Cortex of kidney (tissue), 1 donor: ENCODE data around the gene DHRS1.

ENCODE experiments used
- DNase-seq: peaks from one replicate; lab custom pipeline; 2025; lab: John Stamatoyannopoulos, UW

The DHRS1 gene

DNA sequence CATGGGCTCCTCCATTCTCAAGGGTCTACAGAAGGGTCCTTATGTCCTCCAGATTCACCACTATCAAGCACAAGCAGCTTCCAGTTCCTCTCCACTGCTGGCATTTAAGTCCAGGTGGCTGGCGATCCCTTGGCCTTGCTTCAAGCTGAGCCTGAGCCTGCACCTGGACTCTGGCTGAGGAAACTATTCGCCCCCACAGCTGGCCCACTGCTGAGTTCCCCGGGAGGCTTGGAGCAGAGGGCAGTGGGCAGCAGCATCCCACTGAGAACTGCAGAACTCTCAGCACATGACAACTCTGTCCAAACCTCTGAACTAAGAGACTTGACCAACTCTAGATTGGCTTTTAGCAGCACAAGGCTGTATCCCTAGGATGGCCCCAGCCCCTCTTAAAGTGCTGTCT is 16.8 kb downstream of the DHRS1 start:
- DNase-seq = no peak

DNA sequence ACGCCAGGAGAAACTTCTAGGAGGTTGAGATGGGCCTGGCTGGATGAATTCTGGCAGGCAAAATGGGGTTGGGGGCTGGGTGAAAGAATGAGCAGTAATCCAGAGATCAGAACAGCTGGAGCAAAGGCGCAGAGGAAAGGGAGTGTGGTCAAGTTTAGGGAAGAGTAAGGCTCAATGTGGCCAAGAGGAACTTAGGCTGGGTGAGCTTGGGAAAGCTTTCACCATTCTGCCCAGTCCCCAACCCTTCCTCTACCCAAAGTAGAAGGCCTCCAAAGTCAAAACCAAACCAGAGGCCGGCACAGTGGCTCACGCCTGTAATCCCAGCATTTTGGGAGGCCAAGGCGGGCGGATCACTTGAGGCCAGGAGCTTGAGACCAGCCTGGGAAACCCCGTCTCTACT is 17.9 kb downstream of the DHRS1 start:
- DNase-seq = no peak

DNA sequence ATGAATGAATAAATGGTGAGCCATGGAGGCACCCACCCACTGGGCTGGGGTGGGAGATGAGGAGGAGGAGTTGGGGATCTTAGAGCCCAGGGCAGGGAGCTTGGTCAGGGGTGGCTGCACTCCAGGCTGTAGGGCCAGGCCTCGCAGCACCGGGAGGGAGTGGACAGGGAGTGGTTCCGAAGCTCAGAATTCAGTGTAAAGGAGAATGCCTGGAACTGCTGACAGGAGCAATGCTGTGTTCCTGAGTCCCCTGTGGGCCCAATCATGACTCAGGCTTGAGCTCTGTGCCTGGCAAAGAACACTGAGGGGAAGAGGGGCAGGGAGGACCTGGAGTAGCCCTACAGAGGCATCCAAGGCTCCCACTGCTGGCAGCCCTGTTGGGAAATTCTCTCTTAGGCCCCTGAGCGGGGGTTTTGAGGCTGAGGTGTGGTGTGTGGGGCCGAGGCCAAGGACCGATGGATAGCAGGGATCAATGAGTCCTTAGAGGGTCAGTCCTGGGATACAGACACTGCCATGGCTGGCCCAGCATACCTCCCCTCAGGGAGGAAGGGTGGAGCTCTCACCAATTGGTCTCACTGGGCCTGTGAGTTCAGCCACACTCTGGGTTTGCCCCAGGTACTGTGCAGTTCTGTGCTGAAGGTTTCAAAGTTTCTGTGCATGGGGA is 18.7 kb downstream of the DHRS1 start:
- DNase-seq = no peak

DNA sequence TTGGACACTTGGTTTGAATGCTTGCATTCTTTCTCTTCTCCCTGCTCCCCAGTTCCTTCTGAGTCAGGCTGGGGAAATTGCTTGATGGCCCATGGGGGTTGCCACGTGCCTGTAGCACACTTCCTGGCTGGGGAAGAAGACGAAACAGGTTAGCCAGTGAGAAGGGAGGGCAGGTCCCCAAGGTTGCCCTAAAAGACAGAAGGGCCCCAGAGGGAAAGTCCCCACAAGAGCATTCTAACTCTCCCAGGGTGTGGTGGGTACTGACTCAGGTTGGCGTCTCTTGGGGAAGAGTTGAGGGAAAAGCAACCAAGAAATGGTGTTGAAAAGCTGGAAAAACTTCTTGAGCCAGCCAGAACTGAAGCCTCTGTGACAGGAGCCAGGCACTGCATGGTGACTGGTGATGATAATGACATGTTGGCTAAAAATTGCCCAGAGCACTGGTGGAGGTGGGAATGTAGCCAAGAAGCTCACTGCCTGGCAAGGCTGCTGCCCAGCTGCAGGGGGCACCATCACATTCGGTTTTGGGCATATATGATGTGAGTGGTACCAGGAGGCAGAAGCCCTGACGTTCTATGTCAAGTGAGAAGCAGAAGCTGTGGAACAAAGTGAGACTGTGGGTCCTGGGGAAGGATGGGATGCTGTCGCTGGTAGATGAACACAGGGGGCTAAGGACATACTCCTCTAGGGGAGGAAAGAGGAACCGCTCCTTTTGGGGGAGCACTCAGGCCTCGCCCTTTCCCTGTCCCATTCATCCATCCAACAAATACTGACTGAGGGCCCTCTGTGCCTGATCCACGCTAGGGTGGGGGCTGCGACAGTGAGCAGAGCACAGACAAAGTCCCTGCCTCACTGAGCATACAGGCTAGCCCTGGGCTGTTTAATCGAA is 20.0 kb downstream of the DHRS1 start:
- no peak for DNase-seq

DNA sequence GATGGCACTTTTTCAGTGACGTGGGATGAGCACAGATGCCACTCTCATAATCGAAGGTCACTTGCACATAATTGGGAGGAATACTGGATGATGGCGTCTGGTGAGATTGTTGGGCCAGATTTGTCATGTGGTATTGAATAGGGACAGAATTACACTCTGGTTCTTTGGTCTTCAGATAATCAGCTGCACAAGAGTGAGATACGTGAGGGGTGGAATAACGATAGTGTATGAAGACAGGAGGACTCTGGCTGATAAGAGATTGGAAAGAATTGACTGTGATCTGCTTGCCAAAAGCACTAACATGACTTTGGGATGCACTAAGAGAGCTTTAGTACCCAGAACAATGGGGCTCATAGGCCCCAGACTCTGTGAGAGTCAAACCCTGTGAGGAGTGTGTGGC is 21.2 kb downstream of the DHRS1 start:
- DNase-seq = no peak

DNA sequence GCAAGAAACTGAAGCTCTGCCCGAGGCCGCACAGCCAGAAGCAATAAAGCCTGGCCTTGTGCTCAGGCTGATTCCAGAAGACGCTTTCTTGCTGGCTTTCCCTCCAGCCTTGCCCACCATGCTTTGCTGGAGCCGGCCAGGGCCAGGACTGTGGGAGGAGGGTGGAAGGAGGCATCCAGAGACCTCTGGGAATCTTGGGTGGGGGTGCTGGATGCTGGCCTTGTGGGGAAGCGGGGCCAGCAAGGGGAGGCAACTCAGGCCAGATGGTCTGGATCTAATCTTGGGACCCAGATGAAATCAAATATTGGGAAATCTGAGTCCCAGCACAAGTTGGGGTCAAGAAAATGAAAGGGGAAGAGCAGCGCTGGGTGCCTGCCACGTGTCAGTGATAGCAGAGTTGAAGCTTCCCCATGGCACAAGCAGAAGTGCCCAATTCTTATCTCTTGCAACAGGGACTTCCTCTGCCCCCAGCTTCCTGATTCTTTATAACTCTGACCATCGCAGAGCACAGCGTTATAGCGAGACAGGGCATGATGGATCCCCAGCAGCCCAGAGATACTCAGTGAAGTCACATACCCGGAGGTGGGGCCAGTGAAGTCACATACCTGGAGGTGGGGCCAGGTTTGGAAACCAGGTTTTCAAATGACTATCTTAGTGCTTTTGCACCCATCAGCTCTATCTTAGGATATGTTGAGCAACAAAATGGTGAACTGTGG is 21.8 kb downstream of the DHRS1 start:
- DNase-seq = no peak

DNA sequence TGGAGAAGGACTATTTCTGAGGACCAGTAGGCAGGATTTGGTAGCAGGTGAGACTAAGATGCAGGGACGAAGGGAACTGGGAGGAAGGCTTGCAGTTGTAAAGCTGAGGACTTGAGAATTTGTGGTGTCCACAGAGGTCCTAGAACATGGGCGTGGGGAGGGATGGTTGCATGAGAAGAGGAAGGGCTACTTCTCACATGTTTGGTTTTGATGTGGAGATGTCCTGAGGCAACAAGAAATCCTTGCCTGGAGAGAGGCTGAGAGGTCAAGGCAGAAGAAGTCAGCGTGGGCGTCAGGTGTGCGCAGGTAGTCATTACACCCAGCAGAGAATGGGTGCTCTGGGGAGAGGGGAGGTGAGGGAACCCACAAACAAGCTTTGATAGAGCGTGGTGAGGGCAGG is 22.5 kb downstream of the DHRS1 start:
- DNase-seq = no peak

DNA sequence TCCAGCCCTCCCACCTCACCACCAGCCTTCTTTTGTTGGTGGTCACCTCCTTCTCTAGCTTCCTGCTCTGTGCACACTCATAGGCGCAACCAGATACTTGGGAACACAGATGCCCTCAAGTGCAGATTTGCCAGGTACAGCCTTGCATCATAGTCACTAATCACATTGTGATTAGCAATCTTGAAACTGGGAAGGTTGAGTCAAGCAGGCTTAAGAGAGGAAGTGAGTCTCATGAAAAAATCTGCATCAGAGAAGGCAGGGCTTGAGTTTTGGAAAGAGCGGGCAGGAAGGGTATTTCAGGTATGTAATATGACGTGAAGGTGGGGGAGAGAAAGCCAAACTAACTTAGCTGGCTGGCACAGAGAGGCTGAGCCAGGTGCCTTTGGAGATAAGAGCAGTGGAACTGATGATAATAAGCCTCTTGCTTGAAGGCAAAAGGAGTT is 25.5 kb downstream of the DHRS1 start:
- no peak for DNase-seq

DNA sequence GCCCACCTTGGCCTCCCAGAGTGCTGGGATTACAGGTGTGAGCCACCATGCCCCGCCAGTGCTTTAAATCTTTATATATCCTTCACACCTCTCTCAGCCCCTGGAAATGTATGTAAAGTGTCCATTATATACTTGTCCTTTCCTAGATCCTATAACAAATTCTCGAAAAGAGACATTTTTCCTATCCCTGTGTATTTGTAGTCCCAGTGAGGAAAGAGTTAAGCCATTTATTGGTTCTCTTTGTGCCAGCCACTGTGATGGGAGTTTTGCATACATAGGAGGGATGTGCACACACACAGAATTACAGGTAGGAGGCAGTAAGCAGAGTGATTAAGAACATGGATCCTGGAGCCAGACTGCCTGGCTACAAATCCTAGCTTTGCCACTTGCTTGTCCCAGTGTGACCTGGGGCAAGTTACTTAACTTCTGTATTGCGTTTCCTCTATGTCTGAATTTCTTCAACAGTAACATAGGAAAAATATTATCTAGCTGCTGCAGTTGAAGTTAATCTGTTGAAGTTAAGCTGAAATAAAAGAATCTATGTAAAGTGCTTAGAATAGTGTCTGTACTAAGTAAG is 26.1 kb downstream of the DHRS1 start:
- no peak for DNase-seq

DNA sequence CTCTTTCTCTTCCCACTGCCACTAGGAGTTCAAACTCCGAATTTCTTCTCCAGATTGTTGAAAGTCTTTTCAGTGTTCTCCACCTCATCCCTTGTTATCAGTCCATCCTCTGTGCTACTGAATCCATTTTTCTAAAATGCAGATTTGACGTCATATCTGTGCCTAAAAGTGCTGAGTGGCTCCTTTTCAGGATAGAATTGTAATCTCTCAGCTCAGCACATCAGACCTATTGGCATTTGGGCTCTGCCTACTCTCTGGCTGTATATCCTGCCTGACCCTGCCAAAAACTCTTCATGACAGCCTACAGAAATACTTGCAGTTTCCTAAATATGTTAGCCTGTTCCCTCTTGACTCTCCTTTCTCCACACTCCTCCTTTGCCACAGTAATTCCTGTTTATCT is 27.1 kb downstream of the DHRS1 start:
- no peak for DNase-seq

DNA sequence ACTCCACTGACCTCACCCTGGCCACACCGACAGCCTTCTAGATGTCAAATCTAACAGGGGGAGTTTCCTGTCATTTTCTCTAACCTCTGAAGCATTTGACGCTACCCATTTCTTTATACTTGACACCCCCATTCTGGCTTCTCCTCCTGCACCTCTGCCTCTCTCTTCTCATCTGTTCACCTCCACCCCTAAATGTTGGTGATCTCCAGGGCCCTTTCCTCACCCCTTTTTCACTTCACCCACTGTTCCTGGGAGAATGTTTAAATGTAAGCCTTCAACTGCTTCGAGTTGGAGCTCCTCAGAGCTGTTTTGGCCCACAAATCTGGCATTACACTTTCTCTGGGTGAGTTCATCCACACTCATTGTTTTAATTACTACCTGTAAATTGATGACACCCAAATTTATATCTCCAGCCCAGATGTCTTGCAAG is 27.7 kb downstream of the DHRS1 start:
- no peak for DNase-seq

DNA sequence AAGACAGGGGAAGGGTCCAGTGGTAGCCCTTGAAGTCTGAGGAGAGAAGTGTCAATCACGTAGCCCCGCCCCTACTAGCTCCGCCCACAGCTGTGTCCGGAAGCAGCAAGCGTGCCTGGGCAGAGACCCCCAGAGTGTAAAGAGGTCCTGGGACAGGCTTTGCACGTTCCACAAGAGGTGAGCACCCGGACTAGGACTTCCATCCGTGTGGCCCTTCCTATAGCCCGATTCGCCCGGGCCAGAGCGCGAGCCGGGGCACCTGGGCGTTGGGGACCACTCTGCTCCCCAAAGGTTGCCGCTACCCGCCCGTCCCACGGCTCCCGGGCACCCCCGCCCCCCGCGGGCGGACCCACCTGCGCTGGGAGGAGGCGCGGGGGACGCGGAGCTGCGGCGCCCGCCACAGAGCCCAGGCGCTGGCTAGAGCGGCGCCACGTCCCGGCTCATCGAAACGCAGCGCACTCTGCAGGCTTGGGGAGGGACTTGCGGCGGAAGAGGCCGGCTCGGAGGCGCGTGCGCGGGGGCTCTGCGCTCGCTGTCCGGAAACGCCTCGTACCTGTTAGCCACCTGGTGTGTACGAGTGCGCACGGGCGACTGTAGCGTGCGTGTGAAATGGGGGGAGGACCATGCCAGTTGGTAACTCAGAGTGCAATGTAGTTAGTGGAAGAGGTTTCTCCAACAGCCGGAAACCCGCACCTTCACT is 28.3 kb downstream of the DHRS1 start, which contains the start of gene RABGGTA:
TSS of gene RABGGTA (minus strand) at position 464 of the 700 bp plus-strand sequence. CDS start 482 bp downstream, outside the sequence.
- no peak for DNase-seq

DNA sequence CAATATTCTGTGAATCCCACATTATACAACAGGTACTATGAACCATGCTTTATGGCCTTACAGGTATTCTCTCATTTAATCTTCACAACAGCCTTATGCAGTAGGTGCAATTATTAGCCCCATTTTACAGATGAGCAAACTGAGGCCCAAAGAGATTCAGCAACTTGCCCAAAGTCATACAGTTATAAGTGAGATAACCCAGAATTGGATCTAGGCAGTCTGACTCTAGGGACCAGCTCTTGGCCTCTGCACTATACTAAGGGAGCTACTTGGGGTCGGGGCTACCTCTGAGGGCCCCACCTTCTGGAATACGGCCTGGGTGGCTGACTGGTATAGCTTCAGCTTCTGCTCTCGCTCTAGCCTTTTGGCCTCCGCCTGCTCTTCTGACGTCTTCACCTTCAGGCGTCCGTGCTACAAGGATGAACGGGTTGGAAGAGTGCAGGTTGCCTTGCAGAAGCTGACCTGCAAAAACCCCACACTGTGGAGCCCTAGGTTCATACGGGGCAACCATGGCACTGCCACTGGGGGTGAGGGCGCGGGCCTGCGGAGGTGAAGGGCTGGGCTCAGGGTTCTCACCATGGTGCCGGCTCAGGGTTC is 28.9 kb downstream of the DHRS1 start:
- DNase-seq = no peak

DNA sequence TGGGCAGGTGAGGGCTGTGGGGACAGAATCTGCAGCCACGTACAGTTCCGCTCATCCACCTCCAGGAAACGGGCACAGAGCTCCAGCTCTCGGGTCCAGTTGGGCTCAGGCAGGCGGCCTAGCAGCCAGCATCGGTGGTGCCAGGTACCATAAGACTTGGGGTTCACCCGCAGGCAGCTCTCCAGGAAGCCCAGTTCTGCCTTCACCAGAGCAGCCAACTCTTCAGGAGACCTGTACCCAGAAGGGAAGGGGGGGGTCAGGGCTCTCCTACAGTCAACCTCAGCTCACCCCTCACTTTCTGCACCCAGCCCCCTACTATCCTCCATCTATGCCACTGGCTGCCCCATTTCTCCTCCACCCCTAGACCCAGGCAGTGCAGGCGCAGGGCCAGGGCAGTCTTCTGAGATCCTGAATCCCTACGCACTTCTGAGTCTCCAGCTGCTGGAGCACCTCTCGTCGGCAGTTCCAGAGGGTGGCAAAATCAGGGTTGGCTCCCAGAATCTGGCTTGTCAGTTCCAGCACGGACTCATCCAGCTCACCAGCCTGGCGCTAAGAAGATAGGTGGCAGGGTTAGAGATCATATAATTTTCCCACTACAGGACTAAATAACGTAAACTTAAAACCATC is 29.6 kb downstream of the DHRS1 start:
- DNase-seq = no peak

DNA sequence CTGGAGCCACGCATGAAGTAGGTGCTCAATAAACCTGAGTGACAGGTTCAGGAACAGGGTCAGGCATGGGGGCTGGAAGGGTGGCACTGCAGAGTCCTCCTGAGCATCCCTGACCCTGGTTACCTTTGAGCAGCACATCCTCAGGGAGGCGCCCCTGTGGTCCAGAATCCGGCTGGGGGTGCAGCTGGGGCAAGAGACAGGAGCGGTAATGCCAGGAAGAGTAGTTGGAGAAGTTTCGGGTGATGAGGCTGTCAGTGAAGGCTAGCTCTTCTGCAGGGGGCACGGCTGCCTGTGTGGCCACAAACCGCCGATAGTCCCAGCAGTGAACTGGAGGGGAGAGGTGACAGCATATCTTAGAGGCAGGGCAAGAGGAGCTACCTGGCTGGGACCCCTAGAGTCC is 30.2 kb downstream of the DHRS1 start:
- DNase-seq = no peak

DNA sequence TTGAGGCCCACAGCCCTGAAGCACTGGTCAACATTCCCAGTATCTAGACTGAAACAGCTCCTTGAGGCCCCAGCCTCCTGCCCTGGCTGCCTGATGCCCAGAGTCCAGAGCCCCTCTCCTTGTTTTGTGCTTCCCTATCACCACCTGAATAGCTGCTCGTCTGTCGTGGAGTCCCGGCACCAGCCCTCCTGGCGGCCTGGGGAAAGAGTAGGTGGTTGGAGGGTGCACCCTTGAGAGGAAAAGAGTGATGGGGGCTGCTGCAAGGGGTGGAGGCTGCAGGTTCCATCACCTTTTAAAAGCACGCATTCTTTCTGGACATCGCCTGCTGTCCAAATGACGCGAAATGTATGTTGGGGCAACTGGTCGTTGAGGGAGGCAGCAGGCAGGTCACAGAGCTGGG is 31.4 kb downstream of the DHRS1 start:
- DNase-seq = no peak

DNA sequence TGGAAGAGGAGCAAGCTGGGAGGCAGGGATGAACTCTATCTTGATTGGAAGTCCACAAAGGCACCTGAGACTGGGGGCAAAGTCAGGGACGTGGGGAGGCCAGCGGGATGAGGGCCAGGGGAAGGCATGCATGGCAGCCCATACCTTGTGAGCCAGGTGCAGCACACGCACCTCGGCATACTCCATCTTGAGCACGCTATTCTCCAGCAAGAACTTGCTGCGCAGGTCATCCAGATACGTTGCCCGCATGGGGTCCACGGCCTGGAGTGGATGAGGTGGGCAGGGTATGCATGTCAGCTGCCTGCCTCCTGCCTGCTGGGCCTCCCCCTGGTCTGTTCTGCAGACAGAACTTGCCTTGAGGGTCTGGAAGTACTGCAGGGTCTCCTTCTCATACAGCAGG is 32.1 kb downstream of the DHRS1 start:
- no peak for DNase-seq

DNA sequence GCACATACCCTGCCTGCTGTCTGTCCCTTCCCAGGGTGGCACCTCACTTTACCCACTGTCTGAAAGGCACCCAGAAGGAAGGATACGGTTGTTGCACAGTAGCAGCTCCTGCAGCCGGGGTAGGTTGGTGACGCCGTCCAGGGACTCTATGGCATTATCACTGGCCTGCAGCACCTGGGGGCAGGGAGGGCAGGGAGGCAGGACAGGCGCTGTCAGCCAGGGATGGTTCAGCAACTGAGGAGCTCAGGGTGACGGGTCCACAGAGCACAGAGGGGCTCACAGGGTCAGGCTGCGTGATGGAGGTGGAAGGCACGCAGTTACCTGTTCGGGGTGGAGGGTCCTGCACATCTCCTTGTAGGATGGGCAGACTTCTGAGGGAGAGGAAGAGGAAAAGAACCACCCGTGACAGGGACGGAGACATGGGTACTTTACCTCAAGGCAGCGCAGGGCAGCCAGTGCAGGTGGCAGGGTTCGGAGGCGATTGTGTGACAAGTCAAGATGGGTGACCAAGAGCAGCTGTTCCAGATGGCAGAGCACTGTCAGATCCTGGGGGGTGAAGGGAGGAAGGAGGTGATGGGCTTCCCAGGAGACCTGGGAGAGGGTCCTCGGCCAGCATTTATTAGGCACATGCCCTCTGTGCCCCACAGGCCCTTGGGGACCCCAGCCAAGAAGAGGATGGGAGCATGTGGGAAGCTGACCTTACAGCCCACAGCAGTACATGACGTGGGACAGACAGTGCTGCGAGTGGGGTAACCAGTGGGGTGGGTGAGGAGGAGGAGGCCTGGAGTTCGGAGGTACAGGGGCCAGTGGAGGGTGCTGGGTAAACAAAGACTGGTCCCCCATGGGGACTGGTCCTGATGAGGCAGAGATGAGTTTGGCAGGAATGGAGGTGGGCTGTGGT is 33.0 kb downstream of the DHRS1 start:
- DNase-seq = no peak

DNA sequence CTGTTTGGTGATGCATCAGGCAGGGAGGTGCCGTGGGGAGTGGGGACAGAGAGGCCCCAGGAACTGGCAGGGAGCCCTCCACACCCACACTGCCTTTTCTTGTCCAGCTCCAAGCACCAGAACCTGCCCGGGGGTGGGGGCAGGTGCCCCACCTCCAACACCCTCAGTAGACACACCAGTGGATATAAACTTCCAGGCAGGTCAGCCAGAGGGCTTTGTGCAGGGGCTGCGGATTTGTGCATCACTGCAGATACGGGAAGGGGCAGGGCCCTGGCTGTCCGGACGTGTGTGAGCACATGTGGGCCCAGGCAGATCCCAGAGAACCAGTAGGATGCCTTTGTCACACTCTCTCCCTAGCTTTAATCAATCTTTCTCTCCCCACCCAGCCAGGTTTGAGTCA is 35.3 kb downstream of the DHRS1 start:
- DNase-seq = no peak

DNA sequence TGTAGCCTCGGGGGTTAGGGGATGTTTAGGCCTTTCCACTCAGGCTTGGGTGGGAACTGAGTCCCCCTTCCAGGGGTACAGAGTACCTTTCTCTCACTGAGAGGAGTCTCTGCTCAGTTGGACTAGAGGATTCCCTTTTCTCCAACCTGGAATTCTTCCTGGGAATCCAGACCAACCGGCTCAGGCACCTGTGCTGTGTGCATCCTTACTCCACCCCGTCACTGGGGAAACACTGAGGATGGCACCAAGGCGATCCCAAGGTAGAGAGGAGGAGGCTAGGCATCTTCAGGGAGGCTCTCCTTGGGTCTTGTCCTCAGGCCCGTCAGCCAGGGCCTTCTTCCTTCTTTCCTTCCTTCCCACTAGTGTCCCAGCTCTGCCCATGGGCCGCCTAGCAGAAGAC is 35.7 kb downstream of the DHRS1 start:
- no peak for DNase-seq
